Mesodermal cell (in vitro differentiated cells): ENCODE results near the gene PDZD8.
"Not testable (repeated sequence)": the region's sequence is repeated elsewhere in the genome, so short reads cannot be mapped to it uniquely, and the experiment has no call there.

ENCODE experiments used
- H3K27ac ChIP-seq: 2 replicates; pipeline ENCODE4 v1.7.0; 2013; ENCODE audit warnings: mild to moderate bottlenecking, low read depth, low read length, moderate library complexity; ENCODE audit not compliant: severe bottlenecking
- H3K36me3 ChIP-seq: 2 replicates; pipeline ENCODE4 v1.7.1; 2013; ENCODE audit warnings: mild to moderate bottlenecking, low read length, moderate library complexity; ENCODE audit not compliant: control insufficient read depth, insufficient read depth
- H3K4me1 ChIP-seq: one replicate; pipeline ENCODE4 v1.7.1; 2013; ENCODE audit warnings: mild to moderate bottlenecking, low read length; ENCODE audit not compliant: insufficient read depth, control insufficient read depth, poor library complexity, severe bottlenecking
- H3K4me3 ChIP-seq: 2 replicates; pipeline ENCODE4 v1.7.0; 2013; ENCODE audit warnings: low read length, control low read depth, mild to moderate bottlenecking; ENCODE audit not compliant: insufficient read depth, poor library complexity, severe bottlenecking; ENCODE audit errors: extremely low read depth
- H3K9me3 ChIP-seq: 2 replicates; pipeline ENCODE4 v1.7.1; 2013; ENCODE audit warnings: mild to moderate bottlenecking, low read length, moderate library complexity; ENCODE audit not compliant: control insufficient read depth
- WGBS, 2 experiments: methylation state at CpG; one replicate each; pipeline ENCODE4 v1.1.5; 2013; ENCODE audit warnings: missing lambda C conversion rate in 2 of 2; ENCODE audit not compliant: insufficient coverage in 2 of 2; 5-methylcytosine and 5-hydroxymethylcytosine counted together

Gene PDZD8

DNA sequence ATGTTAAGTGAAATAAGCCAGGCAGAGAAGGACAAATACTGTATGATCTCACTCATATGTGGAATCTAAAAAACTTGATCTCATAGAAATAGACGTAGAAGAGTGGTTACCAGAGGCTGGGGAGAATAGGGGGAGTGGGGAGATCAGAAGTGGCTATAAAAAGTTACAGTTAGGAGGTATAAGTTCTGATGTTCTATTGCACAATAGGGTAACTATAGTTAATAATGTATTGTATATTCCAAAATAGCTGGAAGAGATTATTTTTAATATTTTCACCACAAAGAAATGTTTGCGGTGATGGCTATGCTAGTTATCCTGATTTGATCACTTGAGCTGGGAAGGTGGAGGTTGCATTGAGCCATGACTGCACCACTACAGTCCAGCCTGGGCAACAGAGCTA lies 80.5 kb downstream of the PDZD8 start:
- Histone ChIP-seq H3K27ac (no peak overlapping the region), H3K36me3 (peaks cover 4% of the 10 kb centered on the region), H3K4me1 (no peaks in the 10 kb centered on the region), H3K9me3 (no peaks in the 10 kb centered on the region), H3K4me3 (no peak overlapping the region)
- 100% methylated on average over 1 of the region's 2 CpGs for WGBS, 2 experiments

- H3K4me1 ChIP-seq: no peaks in the 10 kb centered on the region
- no CpG with 5 or more reads among the region's 1 CpG for WGBS, 2 experiments
Observed at GRCh38 chr10:117294039-117294645, 81.1 kb downstream of the PDZD8 start.

GRCh38 chr10:117290872-117291271 lies 84.4 kb downstream of the PDZD8 start:
- not testable (repeated sequence) for H3K27ac ChIP-seq, H3K4me3 ChIP-seq, H3K4me1 ChIP-seq, H3K9me3 ChIP-seq
- H3K36me3 ChIP-seq: peaks cover 22% of the 10 kb centered on the region
- 96 to 100% methylated on average over 2 to 4 of the region's 10 CpGs for WGBS, 2 experiments

More at GRCh38 chr10:117294039-117294645, 81.1 kb downstream of the PDZD8 start:
- Histone ChIP-seq H3K9me3 (no peaks in the 10 kb centered on the region), H3K4me3 (no peak overlapping the region), H3K27ac (no peak overlapping the region), H3K36me3 (peaks cover 9% of the 10 kb centered on the region)

DNA sequence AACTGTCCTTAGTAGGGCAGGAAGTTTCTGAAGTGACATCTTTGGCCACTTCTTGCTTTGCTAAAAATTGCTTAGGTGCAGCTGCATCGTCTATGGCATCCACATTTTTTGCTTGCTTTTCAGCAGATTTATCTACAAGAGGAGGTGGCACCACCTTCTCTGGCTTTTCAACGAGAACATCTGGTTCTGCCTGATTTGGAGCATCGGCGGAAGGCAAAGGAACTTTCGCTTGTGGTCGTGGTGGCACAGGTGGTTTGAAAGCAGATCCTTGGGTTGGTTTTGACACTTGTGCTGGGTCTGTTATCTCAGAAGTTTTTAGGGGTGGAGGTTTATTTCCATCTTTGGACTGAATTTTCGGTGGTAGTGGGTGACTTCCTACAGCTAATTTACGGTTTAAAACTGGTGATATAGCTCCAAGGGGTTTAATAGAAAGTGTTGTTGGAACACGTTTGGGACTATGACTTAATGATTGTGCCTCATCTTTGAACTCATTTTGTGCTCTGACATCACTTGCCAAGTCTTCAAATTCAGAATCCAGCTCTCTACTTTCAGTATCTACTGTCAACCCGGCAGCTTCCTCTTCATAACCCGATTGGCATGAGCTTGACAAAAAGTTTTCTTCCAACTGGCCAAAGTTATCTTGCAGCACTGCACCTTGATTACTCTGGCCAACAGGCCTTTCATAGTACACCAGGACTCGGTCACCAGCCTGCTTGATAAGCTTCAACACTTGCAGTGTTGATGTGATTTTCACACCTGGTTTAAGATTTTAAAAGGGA lies 90.3 kb downstream of the PDZD8 start:
- Histone ChIP-seq H3K9me3 (no peaks in the 10 kb centered on the region), H3K27ac (no peak overlapping the region), H3K36me3 (peaks cover 47% of the 10 kb centered on the region), H3K4me1 (no peaks in the 10 kb centered on the region), H3K4me3 (no peak overlapping the region)
- 88 to 93% methylated on average over 8 of the region's 12 CpGs for WGBS, 2 experiments

DNA sequence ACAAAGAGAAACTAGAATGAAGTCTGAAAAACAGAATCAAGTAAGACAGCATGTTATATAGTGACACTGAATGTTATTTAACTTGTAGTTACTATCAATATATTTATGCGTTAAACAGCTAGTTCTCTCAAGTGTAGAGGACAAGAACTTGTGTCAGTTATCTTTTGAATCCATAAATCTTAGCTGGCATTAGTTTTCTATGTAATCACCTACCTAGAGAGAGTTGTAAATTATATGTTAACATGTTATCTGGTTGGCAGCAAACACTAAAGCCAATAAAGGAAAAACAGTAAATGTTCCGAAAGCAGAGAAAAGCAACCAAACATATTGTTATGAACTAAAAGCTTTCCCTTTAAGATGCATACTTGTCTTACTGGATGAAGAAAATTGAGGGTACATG lies 97.6 kb downstream of the PDZD8 start:
- H3K27ac ChIP-seq: no peak overlapping the region
- H3K4me1 ChIP-seq: no peaks in the 10 kb centered on the region
- H3K36me3 ChIP-seq: peaks cover 5% of the 10 kb centered on the region
- H3K9me3 ChIP-seq: no peaks in the 10 kb centered on the region
- WGBS, 2 experiments: no CpG with 5 or more reads among the region's 2 CpGs
- H3K4me3 ChIP-seq: no peak overlapping the region

GRCh38 chr10:117275121-117275520 lies 100.1 kb downstream of the PDZD8 start:
- Histone ChIP-seq H3K27ac (no peak overlapping the region), H3K36me3 (no peaks in the 10 kb centered on the region), H3K4me1 (peaks cover 12% of the 10 kb centered on the region), H3K4me3 (no peak overlapping the region), H3K9me3 (no peaks in the 10 kb centered on the region)
- WGBS, 2 experiments: no CpG with 5 or more reads among the region's 3 CpGs

- 90 to 100% methylated on average over 4 of the region's 5 CpGs for WGBS, 2 experiments
Observed at GRCh38 chr10:117274509-117274908, 100.7 kb downstream of the PDZD8 start.

DNA sequence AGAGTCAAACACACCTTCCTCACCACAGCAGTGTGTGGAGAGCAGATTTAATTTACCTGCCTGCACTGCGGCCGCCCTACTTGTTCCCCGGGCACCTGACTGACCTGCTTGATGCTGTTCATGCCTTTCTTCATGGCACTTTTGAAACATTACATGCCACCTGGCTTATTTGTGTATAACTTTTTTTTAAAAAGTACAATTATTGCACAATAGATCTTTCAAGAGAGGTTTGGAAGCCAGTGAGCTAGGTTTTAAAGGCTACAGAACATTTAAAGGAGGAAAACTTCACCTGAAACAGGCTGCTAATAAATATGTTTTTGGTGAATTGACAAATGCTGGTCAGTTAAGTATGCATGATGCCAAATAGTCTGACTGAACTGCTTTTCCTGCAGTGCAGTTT lies 101.3 kb downstream of the PDZD8 start:
- Histone ChIP-seq H3K36me3 (no peaks in the 10 kb centered on the region), H3K4me1 (peaks cover 12% of the 10 kb centered on the region), H3K4me3 (no peak overlapping the region), H3K27ac (no peak overlapping the region), H3K9me3 (no peaks in the 10 kb centered on the region)
- WGBS, 2 experiments: 100% methylated on average over 1 of the region's 3 CpGs; no CpG with 5 or more reads in 1 of the 2 experiments

More at GRCh38 chr10:117274509-117274908, 100.7 kb downstream of the PDZD8 start:
- Histone ChIP-seq H3K36me3 (no peaks in the 10 kb centered on the region), H3K27ac (no peak overlapping the region), H3K9me3 (no peaks in the 10 kb centered on the region), H3K4me1 (peaks cover 12% of the 10 kb centered on the region), H3K4me3 (no peak overlapping the region)

DNA sequence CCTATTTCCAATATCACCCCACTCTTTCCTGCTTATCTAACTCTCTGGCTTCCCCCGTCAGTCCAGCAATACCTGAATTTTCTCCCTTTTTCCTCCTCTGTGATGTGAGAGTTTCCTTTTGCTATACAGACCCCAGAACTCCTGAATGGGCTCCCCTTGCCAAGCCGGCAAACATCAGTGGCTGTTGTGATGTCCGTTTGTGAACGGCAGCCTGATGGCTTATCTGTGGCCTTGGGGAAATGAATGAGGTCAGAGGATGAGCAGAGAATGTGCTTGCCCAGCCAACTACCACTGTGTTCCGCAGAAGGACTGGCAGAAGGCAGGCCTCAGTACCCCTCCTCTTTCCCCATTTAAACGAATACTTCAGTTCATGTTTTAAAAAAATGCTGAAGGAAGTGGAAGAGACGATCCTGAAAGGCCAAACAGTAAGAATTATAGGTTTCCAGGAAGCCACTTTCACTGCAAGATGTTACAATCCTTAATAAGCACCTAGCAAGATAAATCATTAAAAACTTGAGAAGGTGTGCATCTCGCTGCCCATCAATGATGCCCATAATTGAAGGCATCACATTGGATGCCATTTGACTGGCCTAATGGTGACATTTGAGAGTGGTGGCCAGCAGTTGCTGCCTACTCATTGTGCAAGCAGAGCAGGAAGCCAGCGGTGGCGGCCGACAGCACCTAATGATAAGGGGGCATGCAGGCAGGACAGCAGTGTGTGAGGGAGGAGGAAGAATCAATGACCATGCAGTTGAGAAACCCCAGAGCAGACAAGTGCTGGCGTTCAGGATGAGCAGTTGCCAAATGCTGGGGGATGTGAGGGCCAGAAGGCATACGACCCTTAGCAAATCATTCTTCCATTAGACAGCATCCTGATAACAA lies 102.8 kb downstream of the PDZD8 start:
- no peaks in the 10 kb centered on the region for H3K9me3 ChIP-seq
- H3K4me1 ChIP-seq: peaks cover 12% of the 10 kb centered on the region
- no peak overlapping the region for H3K4me3 ChIP-seq
- H3K36me3 ChIP-seq: no peaks in the 10 kb centered on the region
- H3K27ac ChIP-seq: no peak overlapping the region
- 87 to 95% methylated on average over 7 of the region's 13 CpGs for WGBS, 2 experiments

DNA sequence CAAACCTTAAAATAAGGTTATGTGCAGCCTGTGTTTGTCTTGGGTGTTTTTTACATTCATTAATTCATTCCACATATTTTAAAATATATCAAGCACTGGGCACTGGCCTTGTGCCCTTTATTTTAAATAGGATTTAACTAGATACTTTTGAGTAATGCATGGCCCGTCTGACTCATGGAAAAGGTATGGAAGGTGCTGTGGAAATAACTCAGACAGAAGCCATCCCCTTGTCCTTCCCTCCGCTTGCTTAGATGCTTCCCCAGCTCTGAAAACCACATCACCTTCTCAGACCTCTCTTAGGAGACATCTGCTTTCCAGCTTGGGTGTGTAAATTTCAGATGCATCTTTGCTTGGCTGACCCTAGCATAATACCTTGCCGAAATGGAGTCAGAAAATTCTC lies 103.8 kb downstream of the PDZD8 start:
- Histone ChIP-seq H3K4me3 (no peak overlapping the region), H3K4me1 (peaks cover 12% of the 10 kb centered on the region), H3K36me3 (no peaks in the 10 kb centered on the region), H3K9me3 (no peaks in the 10 kb centered on the region), H3K27ac (no peak overlapping the region)
- 95 to 100% methylated on average over 1 to 3 of the region's 3 CpGs for WGBS, 2 experiments
